NCI-H345 (cell line): Measurements from ENCODE around the gene SH3GL2.

Experiments
- DNase-seq: peaks from one replicate; lab custom pipeline; 2025; lab: John Stamatoyannopoulos, UW

SH3GL2 gene

DNA sequence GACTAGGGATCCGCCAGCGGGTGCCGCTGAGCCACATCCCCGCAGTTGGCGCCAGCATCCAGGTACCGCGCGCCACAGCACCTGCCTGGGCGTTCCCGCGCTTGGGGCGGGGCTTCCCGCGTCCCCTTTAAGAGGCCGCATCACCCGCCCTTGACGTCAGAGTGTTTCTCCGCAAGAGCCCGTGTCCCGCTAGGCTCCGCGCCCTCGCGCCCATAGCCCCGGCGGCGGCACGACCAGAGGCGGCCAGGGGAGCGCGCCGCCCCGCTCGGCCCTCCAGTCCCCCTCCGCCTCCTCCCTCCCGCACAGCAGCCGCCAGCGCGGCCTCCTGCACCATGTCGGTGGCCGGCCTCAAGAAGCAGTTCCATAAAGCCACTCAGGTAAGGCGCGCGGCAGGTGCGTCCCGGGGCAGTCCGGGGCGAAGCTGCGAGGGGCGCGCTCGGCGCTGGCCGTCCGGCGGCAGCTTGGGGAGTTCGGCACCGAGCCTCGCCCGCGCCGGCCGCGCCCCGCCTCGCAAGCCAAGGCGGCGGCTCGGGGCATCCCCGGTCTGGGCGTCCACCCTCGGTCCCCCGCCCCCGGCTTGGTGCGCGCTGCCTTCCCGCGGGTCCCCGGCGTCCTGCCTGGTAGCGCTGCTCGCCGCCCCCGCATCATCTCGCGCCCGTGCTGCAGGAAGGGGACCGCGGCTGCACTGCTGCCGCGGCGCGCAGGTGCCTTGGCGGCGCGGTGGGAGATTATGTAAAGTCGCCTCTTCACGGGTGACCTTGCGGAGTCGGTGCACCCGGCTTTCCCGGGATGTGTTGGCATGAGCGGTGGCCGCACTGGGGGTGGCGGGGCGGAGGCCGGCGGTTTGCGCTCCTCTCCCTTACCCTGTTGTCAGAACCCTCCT lies at the start of gene SH3GL2:
SH3GL2 (plus strand) TSS at position 156 of the 883 bp plus-strand sequence.
- DNase-seq = peak; percentile 94

DNA sequence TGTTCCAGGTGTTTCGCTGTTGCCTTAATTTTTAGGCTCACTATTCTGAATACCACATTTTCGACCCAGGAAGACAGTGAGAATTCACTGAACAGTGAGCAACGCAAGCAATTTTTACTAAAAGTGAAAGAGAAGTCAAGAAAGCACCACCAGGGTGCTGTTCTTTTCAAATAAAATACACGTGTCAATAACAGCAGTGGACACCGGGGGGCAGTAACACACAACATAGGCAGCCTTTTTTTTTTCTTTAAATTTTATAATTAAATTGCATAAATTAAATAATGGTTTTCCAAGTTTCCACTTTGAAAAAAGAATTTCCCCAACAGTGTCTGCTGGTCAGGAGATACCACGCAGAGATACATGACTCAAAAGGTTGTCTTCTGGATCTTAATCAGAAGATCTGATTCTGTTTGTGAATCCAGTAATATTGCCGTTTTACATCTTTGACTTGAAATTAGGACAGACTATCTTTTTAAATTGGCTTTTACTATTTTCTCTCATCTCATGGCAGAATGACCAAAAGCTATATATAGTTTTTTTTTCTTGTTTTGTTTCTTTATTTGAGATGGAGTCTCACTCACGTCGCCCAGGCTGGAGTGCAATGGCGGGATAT lies 47.1 kb upstream of the SH3GL2 start:
- DNase-seq = peak; percentile 49

DNA sequence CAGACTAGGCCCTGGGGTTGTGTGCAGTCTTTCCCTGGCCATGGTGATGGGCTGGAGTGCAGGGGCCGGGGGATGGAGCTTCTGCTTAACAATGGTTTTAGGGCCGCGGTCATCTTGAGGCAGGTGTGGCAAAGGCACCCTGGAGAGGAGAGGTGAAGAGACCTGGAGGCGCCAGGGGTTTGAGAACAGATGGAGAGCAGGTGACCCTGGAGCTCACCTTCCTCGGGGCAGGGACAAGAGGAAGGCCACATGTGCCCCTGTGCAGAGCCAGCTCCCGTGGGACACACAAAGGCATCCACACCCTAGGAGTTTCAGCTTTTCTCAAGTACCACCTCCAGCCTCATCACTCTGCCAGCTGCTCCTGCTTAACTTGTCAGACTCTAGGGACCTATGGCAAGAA lies 46.4 kb upstream of the SH3GL2 start:
- peak; percentile 26 for DNase-seq

DNA sequence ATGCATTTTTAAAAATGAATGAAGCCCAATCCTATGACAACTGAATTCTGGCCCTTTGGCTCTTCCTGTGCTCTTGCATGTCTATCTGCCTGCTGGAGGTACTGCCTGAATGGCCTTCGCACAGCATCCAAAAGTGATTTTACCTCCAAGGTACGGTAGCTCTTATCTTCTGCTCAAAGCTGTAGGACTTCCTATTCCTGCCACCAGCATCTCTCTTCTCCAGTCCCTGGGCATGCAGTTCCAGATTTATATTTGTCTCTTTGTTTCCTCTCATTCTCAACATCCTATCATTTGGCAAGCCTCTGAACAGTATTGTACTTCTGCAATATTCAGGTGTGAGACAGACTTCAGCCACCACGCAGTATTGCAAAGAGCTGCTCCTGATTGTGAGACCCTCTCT lies 43.7 kb upstream of the SH3GL2 start:
- no peak for DNase-seq

DNA sequence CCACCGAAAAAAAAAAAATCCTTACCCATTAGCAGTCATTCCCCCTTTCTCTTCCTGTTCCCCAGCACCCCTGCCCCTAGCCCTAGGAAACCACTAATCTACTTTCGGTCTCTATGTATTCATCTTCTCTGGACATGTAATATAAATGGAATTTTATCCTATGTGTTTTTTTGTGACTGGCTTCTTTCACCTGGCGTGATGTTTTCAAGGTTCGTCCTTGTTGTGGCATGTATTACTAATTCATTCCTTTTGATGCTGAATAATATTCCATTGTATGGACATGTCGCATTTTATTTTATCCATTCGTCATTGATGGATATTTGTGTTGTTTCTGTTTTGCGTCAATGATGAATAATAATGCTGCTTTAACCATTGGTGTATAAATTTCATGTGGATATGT lies 42.8 kb upstream of the SH3GL2 start:
- DNase-seq = no peak

DNA sequence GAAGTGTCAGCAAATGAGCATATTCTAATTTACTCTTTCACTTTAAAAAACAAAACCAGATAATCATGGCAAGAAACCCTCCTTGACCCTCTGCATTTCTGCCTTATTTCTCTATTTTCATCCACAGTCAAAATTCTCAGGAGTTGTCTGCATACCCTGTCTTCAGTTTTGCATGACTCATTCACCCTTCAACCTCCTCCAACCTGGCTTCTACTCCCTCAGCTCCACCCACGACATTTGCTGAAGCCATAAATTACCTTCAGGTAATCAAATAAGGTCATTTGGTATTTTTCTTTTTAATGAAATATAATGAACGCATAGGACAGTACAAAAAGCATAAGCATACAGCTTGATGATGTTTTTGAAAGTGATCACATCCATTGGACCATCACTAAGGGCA lies 27.8 kb upstream of the SH3GL2 start:
- no peak for DNase-seq

DNA sequence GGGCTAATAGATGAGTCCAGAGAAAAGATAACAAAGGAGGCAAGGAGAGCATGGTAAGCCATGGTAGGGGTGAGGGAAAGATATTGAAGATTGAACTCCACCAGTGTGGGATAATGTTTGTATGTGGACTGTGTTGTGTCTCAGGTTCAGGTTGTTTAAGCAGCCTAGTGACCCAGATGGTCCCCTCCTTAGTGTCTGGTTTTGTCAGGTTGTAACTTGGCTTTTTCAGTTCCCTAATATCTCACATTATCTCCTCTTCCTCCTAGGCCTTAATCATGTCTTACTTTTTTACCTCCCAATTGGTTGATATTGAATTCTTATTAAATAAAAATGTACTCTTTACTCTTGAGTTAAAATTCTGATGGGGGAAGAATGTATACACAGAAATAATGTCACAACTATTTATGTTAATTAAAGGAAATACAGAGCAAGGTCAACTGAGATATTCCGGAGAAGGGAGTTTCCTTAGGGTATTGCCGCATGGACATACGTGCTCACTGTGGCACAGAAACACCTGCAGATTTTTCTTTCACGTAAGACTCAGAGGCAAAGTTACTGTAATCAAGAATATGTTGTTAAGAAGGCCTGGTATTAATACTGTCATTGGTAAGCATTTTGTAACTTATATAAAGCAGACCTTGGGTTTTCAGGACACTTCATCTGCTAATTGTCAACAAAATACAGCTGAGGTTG lies 23.4 kb upstream of the SH3GL2 start:
- DNase-seq = no peak

DNA sequence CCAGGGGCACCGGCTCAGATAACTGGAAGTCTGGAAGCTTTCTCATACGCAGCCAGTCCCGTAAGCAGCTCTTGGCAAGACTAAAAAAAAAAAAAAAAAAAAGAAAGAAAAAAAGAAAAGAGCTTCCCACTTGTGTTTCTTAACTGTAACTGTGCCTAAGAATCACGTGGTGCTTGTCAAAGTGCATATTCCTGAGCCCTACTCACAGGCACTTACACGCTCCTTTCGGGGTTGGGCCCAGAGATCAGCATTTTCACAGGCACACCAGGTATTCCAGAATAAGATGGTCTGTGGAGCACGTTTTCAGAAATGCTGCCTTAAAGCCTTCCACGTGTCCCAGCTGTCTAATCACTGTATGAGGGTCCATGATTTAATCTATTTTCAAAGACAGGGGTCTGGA lies 22.6 kb upstream of the SH3GL2 start:
- no peak for DNase-seq

DNA sequence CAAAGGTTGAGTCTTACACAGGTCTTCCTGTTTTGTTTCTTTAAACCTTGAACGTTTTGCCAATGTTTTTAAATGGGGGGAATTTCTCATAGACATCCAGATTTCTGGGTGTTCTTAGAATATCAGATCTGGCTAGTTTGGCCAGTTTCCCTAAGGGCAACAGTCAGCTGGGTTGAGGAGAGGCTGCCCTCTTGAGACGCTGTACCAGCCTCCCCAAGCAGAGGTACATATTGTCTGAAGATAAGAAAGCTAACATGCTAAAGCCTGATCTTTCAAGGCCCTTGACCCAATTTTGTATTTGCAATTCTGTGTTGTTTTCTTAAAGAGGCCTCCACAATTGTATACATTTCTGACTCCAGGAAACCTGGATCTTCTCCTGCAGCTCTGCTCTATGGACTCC lies 21.9 kb upstream of the SH3GL2 start:
- DNase-seq = no peak

DNA sequence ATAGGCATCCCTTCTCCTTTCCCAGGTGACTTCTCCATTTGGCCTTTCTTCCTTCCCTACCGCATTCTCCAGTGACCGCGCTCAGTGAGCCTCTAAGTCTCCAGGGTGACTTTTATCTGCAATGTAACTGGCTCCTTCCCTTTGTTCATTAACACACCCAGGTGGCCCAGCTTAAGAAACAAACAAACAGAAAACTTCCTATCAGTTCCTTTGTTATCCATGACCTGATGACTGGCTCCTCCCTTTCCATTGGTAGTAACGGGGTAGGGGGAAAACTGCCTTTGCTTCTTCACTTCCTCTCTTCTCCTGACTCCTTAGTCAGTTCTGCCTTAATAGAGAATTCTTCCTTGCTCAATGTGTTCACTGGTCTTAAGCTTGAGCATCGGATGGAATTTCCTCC lies 7.0 kb upstream of the SH3GL2 start:
- DNase-seq = no peak

DNA sequence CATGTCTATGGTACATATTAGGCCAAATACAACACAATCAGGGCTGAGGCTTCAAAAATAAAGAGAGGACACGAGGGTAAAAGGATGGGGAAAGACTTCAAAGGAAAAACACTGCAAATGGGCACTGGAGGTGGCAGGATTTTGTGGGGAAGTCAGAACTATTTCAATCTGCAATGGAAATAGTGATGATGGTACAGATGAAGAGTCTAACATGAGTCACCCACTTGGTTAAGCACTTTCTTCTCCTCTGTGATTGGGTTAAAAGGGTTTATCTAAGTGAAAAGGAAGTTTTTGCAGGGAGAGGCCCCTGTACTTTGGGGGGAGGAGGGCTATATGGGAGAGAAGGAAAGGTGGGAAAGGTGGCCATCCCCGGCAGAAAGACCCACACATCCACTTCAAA lies 4.5 kb upstream of the SH3GL2 start:
- no peak for DNase-seq

DNA sequence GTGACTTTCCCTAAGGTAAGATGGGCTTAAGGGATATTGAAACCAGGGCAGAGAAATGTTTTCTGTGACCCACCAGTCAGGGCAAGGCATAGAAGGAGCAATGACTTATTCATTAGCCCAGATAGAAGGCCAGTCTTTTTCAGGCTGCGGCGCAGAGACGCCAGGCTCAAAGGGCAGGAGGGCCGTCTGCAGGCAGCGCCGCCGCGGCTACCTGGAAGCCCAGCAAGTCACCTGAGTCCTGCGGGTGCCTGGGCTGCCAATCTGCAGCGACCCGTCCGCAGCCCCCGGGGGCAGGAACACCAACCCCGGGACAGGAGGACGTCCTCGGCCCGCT lies 322 bp upstream of the SH3GL2 start:
- no peak for DNase-seq

DNA sequence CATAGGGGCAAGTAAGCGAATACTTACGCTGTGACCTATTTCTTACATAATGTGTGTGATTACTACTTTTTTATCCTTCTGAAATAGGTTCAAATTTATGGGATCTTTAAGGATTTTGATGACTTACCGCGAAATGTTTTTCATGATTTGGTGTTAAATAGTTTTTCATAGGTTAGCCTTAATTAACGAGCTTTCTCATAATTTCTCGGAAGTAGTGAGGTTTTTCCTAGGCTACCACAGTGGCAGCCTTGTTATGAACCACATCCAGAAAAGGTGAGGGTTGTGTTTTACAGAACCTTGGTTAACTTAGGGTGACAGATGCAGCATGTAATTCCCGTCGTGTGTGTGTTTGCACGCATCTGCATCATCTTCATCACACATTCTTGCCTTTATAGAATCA lies 1.3 kb downstream of the SH3GL2 start:
- no peak for DNase-seq

DNA sequence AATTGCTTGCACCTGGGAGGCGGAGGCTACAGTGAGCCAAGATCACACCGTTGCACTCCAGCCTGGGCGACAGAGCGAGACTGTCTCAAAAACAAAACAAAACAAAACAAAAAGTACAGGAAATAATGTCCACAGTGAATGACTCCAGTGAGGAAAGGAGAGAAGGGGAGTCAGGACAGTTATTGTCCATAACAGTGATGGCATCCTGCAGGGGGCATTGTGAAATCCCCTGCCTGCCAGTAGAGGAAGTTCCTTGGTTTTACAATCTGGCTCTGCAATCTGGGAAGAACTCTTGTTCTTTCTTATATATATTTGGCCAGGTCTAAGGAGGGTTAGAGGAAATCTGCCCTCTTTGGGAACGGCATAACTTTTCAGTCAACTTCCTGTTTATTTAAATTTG lies 8.2 kb downstream of the SH3GL2 start:
- DNase-seq = no peak

DNA sequence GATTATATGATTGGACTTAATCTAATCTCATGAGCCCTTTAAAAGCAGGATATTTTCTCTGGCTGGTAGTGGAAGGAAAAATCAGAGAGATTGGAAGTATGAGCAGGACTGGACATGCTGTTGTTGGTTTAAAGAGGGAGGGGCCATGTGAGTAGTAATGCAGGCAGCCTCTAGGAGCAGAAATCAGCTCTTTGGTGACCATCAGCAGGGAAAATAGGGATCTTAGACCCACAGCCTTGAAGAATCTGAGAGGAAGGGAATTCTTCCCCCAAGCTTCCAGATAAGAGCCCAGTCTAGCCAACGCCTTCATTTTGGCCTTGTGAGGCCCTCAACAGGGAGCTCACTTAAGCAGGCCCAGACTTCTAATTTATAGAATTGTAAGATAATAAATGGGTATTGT lies 9.5 kb downstream of the SH3GL2 start:
- DNase-seq = no peak

DNA sequence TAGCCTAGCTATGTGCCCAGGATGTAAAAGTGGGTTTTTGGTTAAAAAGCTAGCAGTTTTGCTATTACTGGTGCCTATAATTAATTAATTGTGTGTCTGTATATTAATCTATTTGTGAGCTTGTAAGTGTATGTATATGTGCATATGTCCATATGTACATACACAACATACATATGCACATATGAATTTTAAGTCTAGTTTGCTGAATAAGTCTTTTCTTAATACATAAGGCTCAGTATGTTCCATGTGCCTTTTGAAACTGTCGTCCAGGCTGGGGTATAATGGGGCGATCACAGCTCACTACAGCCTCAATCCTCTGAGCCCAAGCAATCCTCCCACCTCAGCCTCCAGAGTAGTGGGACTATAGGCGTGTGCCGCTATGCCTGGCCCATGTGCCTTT lies 10.1 kb downstream of the SH3GL2 start:
- no peak for DNase-seq

DNA sequence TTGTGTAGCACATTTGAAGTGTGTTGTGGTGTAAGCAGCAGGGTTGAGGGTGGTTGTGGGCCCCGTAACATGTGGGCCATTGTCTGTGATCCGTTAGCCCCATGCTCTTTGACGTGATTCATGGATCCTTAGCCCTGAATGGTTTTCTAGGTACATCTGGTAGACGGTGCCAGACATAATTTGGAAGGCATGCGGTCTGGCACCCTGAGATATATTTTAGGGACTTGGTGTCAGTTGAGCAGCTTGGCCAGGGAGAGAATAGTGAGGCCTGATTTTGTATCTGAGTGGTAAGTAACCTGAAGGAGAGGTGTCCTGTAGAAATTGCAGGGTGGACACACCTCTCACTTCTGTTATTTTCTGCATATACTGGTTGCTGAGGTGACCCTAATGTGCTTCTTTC lies 10.9 kb downstream of the SH3GL2 start:
- no peak for DNase-seq

DNA sequence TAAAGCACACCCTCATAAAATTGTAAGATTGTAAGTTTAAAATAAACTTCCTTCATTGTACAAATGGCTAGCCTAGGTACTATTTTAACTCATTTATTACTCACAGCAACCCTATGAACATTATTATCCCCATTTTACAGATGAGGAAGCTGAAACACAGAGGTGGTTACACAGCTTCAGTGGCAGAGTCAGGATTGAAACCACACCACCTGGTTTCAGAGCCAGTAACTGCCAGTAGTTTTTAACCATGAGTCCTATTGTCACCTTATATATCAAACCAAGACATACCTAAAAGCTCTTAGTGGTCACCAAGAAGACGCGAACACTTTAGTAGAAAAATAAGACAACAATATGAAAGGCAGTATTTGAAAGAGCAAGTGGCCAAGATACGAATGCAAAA lies 16.1 kb downstream of the SH3GL2 start:
- DNase-seq = no peak

DNA sequence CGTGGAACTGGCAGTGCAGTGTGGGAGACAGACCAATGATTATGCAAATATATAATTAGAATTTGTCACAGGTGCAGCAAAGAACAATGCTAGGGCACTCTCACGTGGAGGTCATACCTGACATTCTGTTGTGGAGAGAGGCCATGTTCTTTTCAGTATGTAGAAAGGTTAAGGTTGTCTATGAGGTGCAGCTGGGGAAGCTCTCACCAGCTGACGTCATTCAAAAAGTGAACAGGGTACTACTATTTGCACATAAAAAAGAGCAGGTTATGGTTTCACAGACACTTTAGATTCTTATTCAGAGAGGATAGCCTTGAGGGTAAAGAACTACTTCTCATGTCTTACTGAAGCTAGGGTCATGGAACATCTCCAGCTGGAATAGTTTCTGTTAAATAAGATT lies 19.1 kb downstream of the SH3GL2 start:
- no peak for DNase-seq

DNA sequence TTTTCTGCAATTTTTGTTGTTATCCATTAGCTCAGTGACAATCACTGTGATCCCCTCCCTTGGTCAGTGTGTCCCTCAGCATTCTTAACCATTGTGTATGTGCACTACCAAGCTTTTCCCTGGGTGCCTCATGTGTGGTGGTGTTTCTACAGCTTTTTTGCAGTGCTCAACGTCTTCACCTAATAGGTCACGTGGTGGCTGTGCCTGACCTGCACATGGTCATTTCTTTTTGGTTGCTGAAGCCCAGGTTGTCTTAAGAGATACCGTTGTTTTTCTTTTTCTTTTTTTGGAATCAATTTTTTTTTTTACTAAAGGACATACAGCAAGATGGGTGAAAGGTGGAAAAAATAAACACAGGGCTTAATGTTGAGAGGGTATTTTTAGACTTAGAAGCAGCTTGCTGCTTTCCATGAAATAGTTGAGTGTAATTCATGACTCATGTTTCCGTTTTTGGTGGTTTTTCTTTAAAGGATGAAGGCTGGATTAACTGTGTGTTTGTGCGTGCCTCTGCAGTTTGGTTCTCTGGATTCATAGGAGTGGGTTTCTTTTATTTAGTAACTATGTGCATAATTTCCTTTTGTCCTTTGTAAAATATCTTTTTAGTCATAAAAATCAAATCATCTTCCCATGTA lies 22.2 kb downstream of the SH3GL2 start:
- no peak for DNase-seq

DNA sequence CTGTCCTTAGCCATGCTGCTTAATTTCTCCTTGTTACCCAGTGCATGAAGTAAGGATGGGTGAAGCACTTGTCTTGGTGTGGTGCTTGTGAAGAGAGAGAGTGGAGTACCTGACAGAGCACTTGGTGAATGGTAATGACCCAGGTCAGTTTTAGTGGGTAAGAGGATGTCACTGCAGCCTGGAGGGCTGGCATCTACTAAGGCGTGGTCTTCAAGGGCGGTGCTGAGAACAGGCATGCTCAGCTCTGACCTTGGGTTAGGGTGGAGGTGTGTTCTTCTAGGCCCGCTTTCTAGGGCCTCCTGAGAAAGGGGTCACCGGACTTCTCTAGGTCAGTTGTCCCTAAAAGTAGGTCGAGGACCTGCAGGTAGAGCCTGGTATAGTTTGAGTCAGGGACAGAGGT lies 25.7 kb downstream of the SH3GL2 start:
- no peak for DNase-seq

DNA sequence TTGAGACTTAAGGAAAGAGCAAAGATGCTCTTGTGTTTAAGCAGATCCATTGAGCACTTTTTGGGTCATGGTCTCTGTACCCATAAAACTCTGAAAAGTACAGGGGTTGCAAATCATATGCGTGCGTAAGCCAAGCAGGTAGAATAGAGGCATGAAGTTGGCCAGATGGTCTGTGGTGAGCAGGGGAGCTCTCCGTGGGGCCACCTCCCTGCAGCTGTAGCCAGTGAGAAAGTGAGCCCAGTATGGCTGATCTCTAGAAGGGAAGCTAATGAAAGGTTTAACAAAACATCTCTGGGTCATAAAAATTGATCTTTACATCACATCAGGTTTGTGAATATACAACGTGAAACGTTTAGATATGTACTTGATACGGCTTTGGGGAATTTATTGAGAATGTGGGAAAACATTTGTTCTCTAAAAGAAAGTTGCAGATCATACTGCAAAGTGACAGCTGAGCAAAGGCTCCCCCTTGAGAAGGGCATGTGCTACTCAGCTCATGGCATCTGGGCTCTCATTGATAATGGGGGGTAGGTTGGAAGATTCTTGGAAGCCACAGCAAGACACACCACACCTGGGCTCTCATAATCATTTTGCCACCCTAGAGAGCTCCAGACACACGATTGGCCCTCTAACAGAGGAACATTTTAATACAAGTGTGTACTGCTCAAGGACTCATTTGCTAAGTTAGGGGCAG lies 30.6 kb downstream of the SH3GL2 start:
- no peak for DNase-seq
